AG09319 (cell line): Measurements from ENCODE around the gene LDHB.
A peak's percentile ranks its signal among the peaks of the same experiment; 100 is the strongest.

Source experiments
- DNase-seq: peaks from one replicate; pipeline ENCODE4 v3.0.0-alpha.2; 2010; ENCODE audit warnings: low read depth; ENCODE audit errors: extremely low read depth
- TF ChIP-seq, protein P1 (sequence below): IDR thresholded peaks from 2 replicates; pipeline ENCODE4 v1.5.1; 2011; ENCODE audit warnings: low read depth, mild to moderate bottlenecking, inconsistent platforms, low read length, moderate library complexity

Gene LDHB

DNA sequence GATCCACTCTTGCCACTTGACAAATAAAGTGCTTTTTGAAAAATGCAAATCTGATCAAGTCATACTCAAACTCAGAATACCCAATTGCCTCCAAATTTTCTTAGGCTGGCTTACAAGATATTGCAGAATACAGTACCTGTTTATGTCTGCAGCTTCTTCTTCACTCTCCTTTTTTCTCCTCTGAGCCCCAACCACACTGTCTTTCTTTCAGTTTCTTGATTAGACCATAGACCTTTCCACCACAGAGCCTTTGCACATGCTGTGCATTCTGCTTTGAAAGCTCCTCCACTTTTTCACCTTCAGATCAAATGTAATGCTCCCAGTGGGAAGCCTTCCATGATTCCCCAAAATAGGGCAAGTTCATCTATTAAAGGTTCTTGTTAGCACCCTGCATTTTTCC lies 39.1 kb downstream of the LDHB start:
- TF ChIP-seq, protein P1, sequence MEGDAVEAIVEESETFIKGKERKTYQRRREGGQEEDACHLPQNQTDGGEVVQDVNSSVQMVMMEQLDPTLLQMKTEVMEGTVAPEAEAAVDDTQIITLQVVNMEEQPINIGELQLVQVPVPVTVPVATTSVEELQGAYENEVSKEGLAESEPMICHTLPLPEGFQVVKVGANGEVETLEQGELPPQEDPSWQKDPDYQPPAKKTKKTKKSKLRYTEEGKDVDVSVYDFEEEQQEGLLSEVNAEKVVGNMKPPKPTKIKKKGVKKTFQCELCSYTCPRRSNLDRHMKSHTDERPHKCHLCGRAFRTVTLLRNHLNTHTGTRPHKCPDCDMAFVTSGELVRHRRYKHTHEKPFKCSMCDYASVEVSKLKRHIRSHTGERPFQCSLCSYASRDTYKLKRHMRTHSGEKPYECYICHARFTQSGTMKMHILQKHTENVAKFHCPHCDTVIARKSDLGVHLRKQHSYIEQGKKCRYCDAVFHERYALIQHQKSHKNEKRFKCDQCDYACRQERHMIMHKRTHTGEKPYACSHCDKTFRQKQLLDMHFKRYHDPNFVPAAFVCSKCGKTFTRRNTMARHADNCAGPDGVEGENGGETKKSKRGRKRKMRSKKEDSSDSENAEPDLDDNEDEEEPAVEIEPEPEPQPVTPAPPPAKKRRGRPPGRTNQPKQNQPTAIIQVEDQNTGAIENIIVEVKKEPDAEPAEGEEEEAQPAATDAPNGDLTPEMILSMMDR = no peak
- no peak for DNase-seq

DNA sequence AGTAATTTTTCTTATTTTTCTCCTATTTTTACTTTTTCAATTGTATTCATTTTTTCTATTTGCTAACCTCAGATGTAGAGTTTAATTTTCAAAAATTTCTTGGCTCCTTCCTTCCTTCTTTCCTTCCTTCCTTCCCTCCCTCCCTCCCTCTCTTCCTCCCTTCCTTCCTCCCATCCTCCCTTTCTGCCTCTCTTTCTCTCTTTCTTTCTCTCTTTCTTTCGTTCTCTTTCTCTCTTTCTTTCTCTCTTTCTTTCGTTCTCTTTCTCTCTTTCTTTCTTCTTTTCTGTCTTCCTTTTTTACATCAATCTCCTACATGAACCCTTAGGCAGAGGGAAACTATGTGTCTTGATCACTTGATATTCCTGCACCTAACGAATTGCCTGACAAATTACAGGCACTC lies 40.6 kb downstream of the LDHB start:
- no peak for DNase-seq
- TF ChIP-seq, protein P1 = no peak

DNA sequence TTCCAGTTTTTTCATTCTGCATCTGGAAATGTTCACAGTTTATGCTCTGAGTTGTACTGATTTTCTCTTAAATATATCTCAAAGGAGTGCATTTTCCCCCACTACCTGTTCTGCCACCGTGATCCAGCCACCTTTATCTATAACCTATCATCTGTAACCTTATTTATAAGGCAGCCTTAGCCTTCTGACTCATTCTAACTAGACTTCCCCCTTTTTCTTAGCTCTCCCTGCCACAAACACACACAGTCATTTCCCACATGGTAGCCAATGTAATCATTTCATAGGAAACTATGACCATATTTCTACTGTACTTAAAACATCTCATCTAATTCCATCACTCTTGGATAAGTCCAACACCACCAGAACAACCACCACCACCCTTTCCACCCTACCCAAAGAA lies 42.2 kb downstream of the LDHB start:
- DNase-seq = no peak
- TF ChIP-seq, protein P1 = no peak

DNA sequence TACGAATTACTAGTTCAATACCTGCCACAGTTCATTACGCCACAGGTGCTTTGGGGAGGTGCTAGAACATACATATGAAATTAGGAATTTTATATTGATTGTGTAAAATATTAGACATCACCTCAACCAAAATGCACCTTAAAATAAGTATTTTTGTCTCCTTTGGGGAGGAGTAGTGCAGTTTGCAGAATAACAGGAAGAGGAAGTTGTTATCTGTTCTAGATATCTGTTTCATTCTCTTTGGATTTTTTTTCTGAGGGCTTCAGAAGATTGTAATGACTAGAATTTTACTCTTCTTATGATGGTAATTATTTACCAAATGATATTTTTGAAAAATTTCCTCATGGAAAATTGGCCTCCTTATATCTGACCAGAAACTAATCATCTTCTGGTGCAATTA lies 43.1 kb downstream of the LDHB start:
- no peak for DNase-seq
- TF ChIP-seq, protein P1 = no peak

DNA sequence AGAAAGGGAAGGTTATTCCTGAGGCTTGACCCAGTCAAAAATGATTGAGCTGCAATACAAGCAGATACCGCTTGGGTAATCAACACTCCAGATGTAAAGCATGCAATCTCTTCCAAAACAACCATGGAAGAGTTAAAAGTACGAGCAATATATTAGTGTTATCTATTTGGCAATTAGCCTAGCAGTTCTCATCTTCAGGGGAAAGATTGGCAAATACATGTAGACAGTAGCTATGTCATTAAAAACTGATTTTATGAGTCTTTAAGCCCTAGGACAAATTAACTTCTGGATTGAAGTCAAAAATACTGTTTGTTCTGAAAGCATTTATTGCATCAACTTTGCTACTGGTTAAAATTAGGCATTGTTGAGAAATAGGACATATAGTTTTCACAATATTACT lies 43.7 kb downstream of the LDHB start:
- TF ChIP-seq, protein P1 = no peak
- DNase-seq = no peak

DNA sequence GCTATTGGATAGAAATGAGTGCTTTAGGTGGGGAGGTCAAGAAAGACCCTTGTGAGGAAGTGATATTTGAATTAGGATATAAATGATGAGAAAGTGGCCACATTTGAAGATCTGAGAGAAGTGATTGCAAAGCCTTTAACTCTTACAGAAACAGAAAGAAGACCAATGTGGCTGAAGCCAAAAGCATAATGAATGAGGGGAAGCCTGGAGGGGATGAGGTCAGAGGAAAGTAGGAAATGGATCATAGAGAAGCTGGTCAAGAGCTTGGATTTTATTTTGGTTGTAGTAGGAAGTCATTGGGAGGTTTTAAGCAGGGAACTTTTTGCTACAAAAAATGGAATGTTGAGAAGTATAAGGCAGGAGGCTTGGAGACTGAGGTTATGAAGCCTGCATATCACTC lies 49.4 kb downstream of the LDHB start:
- no peak for DNase-seq
- TF ChIP-seq, protein P1 = no peak

DNA sequence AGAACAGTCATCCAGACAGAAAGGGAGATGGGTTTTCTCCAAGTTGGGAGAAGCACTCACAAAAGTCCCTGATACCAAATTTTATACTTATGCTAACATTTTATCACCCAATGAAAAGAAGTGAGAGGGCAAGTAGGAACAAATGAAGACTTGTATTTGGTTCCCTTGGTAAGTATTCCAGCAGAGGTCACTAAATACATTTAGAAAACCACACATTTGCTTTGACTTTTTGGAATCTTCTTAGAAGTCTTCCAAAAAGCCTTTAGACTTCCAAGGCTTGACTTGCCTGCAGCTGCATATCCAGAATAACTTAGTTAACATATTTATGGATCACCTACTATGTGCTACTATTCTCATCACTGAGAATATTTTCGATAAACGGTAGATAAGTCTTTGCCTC lies 49.9 kb downstream of the LDHB start:
- TF ChIP-seq, protein P1 = peak; percentile 46
- peak; percentile 19 for DNase-seq

DNA sequence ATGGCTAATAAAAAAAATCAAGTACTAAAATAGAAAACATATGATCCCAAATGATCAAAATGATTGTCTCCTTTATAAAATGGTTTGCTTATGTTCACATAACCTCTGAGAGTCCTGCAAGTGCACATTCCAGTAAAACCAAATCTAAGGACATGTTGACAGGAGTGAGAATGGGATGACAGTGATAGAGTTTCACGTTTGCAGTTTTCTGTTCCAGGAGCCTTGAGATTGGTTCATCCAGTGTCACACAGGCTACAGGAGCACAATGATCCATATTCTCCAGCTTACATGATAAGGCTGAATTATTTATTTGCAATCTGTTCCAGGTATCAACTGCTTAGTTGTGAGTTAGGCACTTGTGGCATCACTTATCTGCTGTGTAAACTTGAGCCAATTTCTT lies 51.5 kb downstream of the LDHB start:
- TF ChIP-seq, protein P1 = no peak
- no peak for DNase-seq
